D721Med (cell line): ENCODE data around the gene OR4D2.

Experiments used
- DNase-seq: peaks from one replicate; pipeline ENCODE4 v3.0.0; 2011; ENCODE audit warnings: low spot score; ENCODE audit not compliant: insufficient read length
- FAIRE-seq: peaks from 2 replicates; lab custom pipeline; 2011; peaks lifted over from hg19 to GRCh38; lab: Jason Lieb, UNC
- CTCF ChIP-seq: IDR thresholded peaks from 2 replicates; pipeline ENCODE4 v1.5.1; 2012; ENCODE audit warnings: mild to moderate bottlenecking, control low read depth; ENCODE audit not compliant: insufficient read depth; ENCODE audit errors: missing control alignments

The OR4D2 gene

GRCh38 chr17:58187063-58187462 is 20.3 kb downstream of the OR4D2 start:
- no peak for TF ChIP-seq CTCF
- DNase-seq (no peak), FAIRE-seq (no peak)

GRCh38 chr17:58187675-58188074 is 20.9 kb downstream of the OR4D2 start:
- no peak for TF ChIP-seq CTCF
- FAIRE-seq (no peak), DNase-seq (no peak)

- TF ChIP-seq CTCF = no peak
- FAIRE-seq (no peak), DNase-seq (no peak)
Measured at GRCh38 chr17:58189436-58190146, 22.8 kb downstream of the OR4D2 start.

- no peak for FAIRE-seq
- TF ChIP-seq CTCF = no peak
- DNase-seq = no peak
Measured at GRCh38 chr17:58191241-58191896, 24.6 kb downstream of the OR4D2 start.

GRCh38 chr17:58192612-58193011 is 25.8 kb downstream of the OR4D2 start, which contains the start of gene EPX:
TSS of gene EPX (plus strand) at chr17:58192726. CDS start at chr17:58192847, 121 bp downstream.
- no peak for TF ChIP-seq CTCF
- no peak for FAIRE-seq
- DNase-seq = no peak

GRCh38 chr17:58193641-58194255 is 27.0 kb downstream of the OR4D2 start:
- no peak for FAIRE-seq
- no peak for DNase-seq
- no peak for TF ChIP-seq CTCF
